HG02981 (cell line): ENCODE measurements around the gene FAM161A.

Source experiments
- ATAC-seq: cut with Tn5 transposase; IDR thresholded peaks from one replicate; pipeline ENCODE4 v1.9.1; 2021; ENCODE audit warnings: mild to moderate bottlenecking, moderate library complexity; ENCODE audit not compliant: unreplicated experiment

The FAM161A gene

GRCh38 chr2:61789807-61790602 lies 63.9 kb downstream of the FAM161A start:
- ATAC-seq = no peak

DNA sequence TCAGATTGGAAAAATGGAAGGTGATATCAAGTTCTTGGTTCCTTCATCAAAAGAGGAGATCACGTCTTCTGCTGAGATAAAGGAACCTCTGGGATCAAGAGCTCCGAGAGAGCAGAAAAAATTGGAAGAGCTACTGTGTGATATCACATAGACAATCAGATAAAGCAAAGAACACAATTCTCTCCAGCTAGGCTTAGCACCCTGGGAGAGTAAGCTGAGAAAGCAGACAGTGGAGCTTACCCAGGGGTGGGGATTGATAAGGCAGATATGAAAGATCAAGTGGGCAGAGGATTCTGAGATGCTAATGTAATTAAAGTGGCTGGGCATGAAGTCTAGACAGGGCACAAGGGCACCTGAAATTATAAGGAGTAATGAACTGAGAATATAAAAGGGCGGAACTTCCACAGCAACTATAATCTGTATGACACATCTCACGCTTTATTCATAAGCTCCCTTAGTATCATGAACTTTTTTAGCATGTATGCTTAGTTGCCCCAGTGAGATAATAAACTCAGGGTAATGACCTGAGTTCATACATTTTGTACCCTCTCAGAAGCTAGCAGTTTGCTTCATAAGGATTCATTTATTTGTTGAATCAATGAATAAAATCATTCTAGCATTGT lies 65.8 kb downstream of the FAM161A start:
- no peak for ATAC-seq

DNA sequence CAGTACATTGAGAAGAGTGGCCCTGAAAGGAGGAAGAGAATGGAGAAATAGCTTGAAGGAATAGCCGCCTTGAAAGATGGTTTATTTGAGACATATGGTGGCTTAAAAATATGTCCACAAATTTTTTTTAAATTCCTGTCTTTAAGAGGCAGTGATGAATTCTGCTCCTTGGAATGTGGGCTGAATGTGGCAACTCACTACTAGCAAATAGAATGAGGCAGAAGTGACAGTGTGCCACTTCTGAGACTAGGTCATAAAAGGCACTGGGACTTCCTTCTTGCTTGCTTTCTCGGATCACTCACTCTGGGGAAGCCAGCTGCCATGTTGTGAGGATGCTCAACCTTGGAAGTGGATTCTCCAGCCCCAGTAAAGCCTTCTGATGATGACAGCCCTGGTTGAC lies 67.0 kb downstream of the FAM161A start:
- no peak for ATAC-seq

DNA sequence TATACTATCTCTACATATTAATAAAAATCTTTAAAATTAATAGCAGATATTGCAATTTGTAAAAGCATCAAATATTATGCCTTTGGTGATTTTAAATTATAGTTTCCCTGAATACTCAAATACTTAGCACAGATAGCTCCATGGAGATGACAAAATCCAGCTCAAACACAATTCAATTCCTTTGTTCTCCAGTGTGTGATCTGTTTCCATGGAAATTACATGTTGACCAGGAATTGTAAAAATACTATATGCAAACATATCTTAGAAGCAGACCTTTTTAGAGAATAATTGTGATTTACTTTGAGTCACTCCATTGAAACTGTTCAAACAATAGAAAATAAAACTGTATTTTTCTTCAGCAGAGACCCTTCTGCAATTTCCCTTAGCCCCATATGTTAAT lies 68.3 kb downstream of the FAM161A start:
- ATAC-seq = no peak

GRCh38 chr2:61784643-61785042 lies 69.2 kb downstream of the FAM161A start:
- no peak for ATAC-seq

GRCh38 chr2:61775956-61776570 lies 77.8 kb downstream of the FAM161A start:
- peak; percentile 87 for ATAC-seq
